Sigmoid colon (tissue), 7 donors: ENCODE measurements around the gene ATXN3. TPM values are rescaled to one million over a fixed set of nuclear protein-coding genes. Genes with fewer than 3 reads are reported as not detected.

Experiments used
- DNase-seq: peaks from one replicate; pipeline ENCODE4 v3.0.0-alpha.2; 2019
- H3K27ac ChIP-seq, 4 donors: fragments of 200-600 bp; sonication (generic); one replicate each; pipeline ENCODE4 v1.5.1; 2016 to 2019; ENCODE audit warnings: mild to moderate bottlenecking in 1 of 4
- H3K27me3 ChIP-seq, 3 donors: fragments of 200-600 bp; sonication (generic); one replicate each; pipeline ENCODE4 v1.5.1; 2019; ENCODE audit warnings: mild to moderate bottlenecking in 1 of 3
- H3K36me3 ChIP-seq, 4 donors: fragments of 200-600 bp; sonication (generic); one replicate each; pipeline ENCODE4 v1.5.1; 2016 to 2019
- H3K4me1 ChIP-seq, 4 donors: fragments of 200-600 bp; sonication (generic); one replicate each; pipeline ENCODE4 v1.5.1; 2017 to 2019
- H3K4me3 ChIP-seq, 4 donors: fragments of 200-600 bp; sonication (generic); one replicate each; pipeline ENCODE4 v1.5.1; 2017 to 2019; ENCODE audit warnings: mild to moderate bottlenecking in 2 of 4, moderate library complexity in 1 of 4
- H3K9me3 ChIP-seq, 4 donors: fragments of 200-600 bp in 3 of 4; sonication (generic) in 3 of 4; one replicate each; pipeline versions ENCODE4 v1.5.1 to v1.6.1; 2013 to 2019
- CTCF ChIP-seq, 4 experiments: fragments of 450-650 bp in 3 of 4; fragments of 200-600 bp in 1 of 4; IDR thresholded peaks; one replicate each; pipeline ENCODE4 v1.5.1; 2016 to 2019; ENCODE audit warnings: antibody characterized with exemption in 4 of 4, mild to moderate bottlenecking in 3 of 4, moderate library complexity in 2 of 4
- EP300 ChIP-seq, 4 donors: sonication (generic); formaldehyde crosslinking; IDR thresholded peaks; one replicate each; pipeline ENCODE4 v1.6.1; 2017; ENCODE audit warnings: antibody characterized with exemption in 4 of 4
- POLR2A ChIP-seq, 2 donors: fragments of 450-650 bp; IDR thresholded peaks; one replicate each; pipeline ENCODE4 v1.6.1; 2016; ENCODE audit warnings: antibody characterized with exemption in 2 of 2, mild to moderate bottlenecking in 2 of 2, moderate library complexity in 2 of 2
- POLR2AphosphoS5 ChIP-seq, 4 donors: sonication (generic); formaldehyde crosslinking; IDR thresholded peaks; one replicate each; pipeline ENCODE4 v1.6.1; 2017; ENCODE audit warnings: antibody characterized with exemption in 4 of 4
- WGBS, 2 donors: extraction: QIAGEN DNeasy Blood & Tissue Kit; methylation state at CpG; one replicate each; pipeline ENCODE4 v1.1.7; 2013; 5-methylcytosine and 5-hydroxymethylcytosine counted together
- intact Hi-C: fragments of 100-400 bp; cut with DNase I; formaldehyde crosslinking; loops from one replicate; pipeline ENCODE4 v1.15.1; 2023
- polyA plus RNA-seq, 3 donors: library from polyadenylated mRNA; stranded (reverse); fragments of 200-250 nt; gene quantifications; one replicate each; pipeline ENCODE4 v1.2.3, GENCODE V29; 2013
- total RNA-seq, 4 donors: library from RNA; depleted of rRNA; stranded (reverse); fragments of >200 nt; gene quantifications; one replicate each; pipeline ENCODE4 v1.1.0, GENCODE V29; 2016
- donor health status: healthy with polysubstance abuse.
- donor health status: Bipolar disorder and iron deficiency.
- donor health status: healthy.

Gene ATXN3
- total and polyA plus RNA-seq, 7 donors: 9.0 to 48.5 (median 30.4) TPM

GRCh38 chr14:92035890-92036289, 70.5 kb downstream of the ATXN3 start:
- no peak for DNase-seq
- Histone ChIP-seq H3K4me1 (peaks cover 0 to 41% (median 34%) of the 10 kb centered on the region in 4 donors), H3K36me3 (peaks cover 3 to 17% (median 15%) of the 10 kb centered on the region in 4 donors), H3K27ac (no peak overlapping the region), H3K4me3 (no peak overlapping the region), H3K27me3 (no peaks in the 10 kb centered on the region), H3K9me3 (no peaks in the 10 kb centered on the region)
- 23 to 74% methylated on average over 1 of the region's 1 CpG for WGBS, 2 donors
- intact Hi-C loops: no loop called here
- TF ChIP-seq POLR2AphosphoS5 (IDR thresholded peaks at IDR 0.05): no peak
- TF ChIP-seq POLR2A (IDR thresholded peaks at IDR 0.05): no peak
- no peak for TF ChIP-seq EP300 (IDR thresholded peaks at IDR 0.05)
- TF ChIP-seq CTCF (IDR thresholded peaks at IDR 0.05): no peak

- intact Hi-C loops: no loop called here
These were observed 72.3 kb downstream of the ATXN3 start for GRCh38 chr14:92033906-92034687.

GRCh38 chr14:92033433-92033832, 72.9 kb downstream of the ATXN3 start:
- peaks cover 5 to 37% (median 23%) of the 10 kb centered on the region in 4 donors for H3K36me3 ChIP-seq
- intact Hi-C loops: no loop called here
- peaks cover 0 to 32% (median 25%) of the 10 kb centered on the region in 4 donors for H3K4me1 ChIP-seq
- TF ChIP-seq POLR2A (IDR thresholded peaks at IDR 0.05): no peak
- no peak for TF ChIP-seq CTCF (IDR thresholded peaks at IDR 0.05)
- no peak for TF ChIP-seq POLR2AphosphoS5 (IDR thresholded peaks at IDR 0.05)
- no peak for TF ChIP-seq EP300 (IDR thresholded peaks at IDR 0.05)
- H3K27me3 ChIP-seq: no peaks in the 10 kb centered on the region
- no peaks in the 10 kb centered on the region for H3K9me3 ChIP-seq
- H3K27ac ChIP-seq: no peak overlapping the region
- no peak for DNase-seq
- WGBS, 2 donors: 93 to 96% methylated on average over 1 of the region's 1 CpG
- no peak overlapping the region for H3K4me3 ChIP-seq

More at GRCh38 chr14:92033906-92034687, 72.3 kb downstream of the ATXN3 start:
- TF ChIP-seq CTCF (IDR thresholded peaks at IDR 0.05) (no peak), EP300 (IDR thresholded peaks at IDR 0.05) (no peak), POLR2AphosphoS5 (IDR thresholded peaks at IDR 0.05) (no peak), POLR2A (IDR thresholded peaks at IDR 0.05) (no peak)
- Histone ChIP-seq H3K9me3 (no peaks in the 10 kb centered on the region), H3K27me3 (no peaks in the 10 kb centered on the region), H3K4me3 (no peak overlapping the region), H3K27ac (no peak overlapping the region), H3K4me1 (peaks cover 0 to 37% (median 30%) of the 10 kb centered on the region in 4 donors), H3K36me3 (peaks cover 5 to 32% (median 22%) of the 10 kb centered on the region in 4 donors)
- 73 to 91% methylated on average over 11 of the region's 11 CpGs for WGBS, 2 donors
- no peak for DNase-seq

- H3K27me3 ChIP-seq: no peaks in the 10 kb centered on the region
- 89 to 91% methylated on average over 21 of the region's 21 CpGs for WGBS, 2 donors
- intact Hi-C loops: no loop called here
- H3K4me3 ChIP-seq: no peak overlapping the region
- no peaks in the 10 kb centered on the region for H3K4me1 ChIP-seq
- no peak for DNase-seq
- TF ChIP-seq EP300 (IDR thresholded peaks at IDR 0.05) (no peak), POLR2AphosphoS5 (IDR thresholded peaks at IDR 0.05) (no peak), POLR2A (IDR thresholded peaks at IDR 0.05) (no peak), CTCF (IDR thresholded peaks at IDR 0.05) (no peak)
- peaks cover 5 to 85% (median 12%) of the 10 kb centered on the region in 4 donors for H3K36me3 ChIP-seq
- H3K27ac ChIP-seq: no peak overlapping the region
- H3K9me3 ChIP-seq: no peaks in the 10 kb centered on the region
These were observed 79.7 kb downstream of the ATXN3 start for GRCh38 chr14:92026548-92027190.
